AG04449 (cell line): ENCODE results near the gene ATP6V1C2.

Experiments used
- CTCF ChIA-PET: fragments of 350-600 bp; formaldehyde crosslinking; extraction: SDS; loops from one replicate; lab custom pipeline; 2021; ENCODE audit warnings: antibody characterized with exemption; lab: Yijun Ruan, JAX
- POLR2A ChIA-PET: fragments of 400-600, 350-600 bp; formaldehyde crosslinking; extraction: SDS; loops from one replicate; lab custom pipeline; 2020; ENCODE audit warnings: antibody characterized with exemption, inconsistent platforms; lab: Yijun Ruan, JAX
- DNase-seq: peaks from one replicate; pipeline ENCODE4 v3.0.0-alpha.2; 2010; ENCODE audit warnings: low read depth, low spot score
- H3K4me3 ChIP-seq: 2 replicates; pipeline ENCODE4 v1.5.1; 2011; ENCODE audit warnings: low read depth, mild to moderate bottlenecking, control low read depth, low read length
- CTCF ChIP-seq: IDR thresholded peaks from one replicate; pipeline ENCODE4 v1.5.1; 2011; ENCODE audit warnings: mild to moderate bottlenecking, moderate library complexity, low read length, control low read depth, inconsistent platforms; ENCODE audit not compliant: insufficient read depth; ENCODE audit errors: missing control alignments

ATP6V1C2 gene

GRCh38 chr2:10781746-10782145 lies 60.3 kb downstream of the ATP6V1C2 start:
- no peak overlapping the region for H3K4me3 ChIP-seq
- POLR2A ChIA-PET, result no interaction called here
- TF ChIP-seq CTCF, result no peak

GRCh38 chr2:10783421-10783820 lies 62.0 kb downstream of the ATP6V1C2 start:
- CTCF ChIA-PET, result interaction anchor here (0.5 to 1.2 kb wide), 2 partner anchors 10 to 25 kb away, joined by 3 read pairs; no protein-coding TSS in a partner anchor
- DNase-seq, result no peak
- no peak overlapping the region for H3K4me3 ChIP-seq
- POLR2A ChIA-PET, result no interaction called here
- no peak for TF ChIP-seq CTCF

More at GRCh38 chr2:10781746-10782145, 60.3 kb downstream of the ATP6V1C2 start:
- CTCF ChIA-PET, result interaction anchor here (1.3 kb wide), 1 partner anchor 10 kb away, joined by 5 read pairs; no protein-coding TSS in a partner anchor
- DNase-seq, result no peak

GRCh38 chr2:10784719-10785118 lies 63.3 kb downstream of the ATP6V1C2 start:
- H3K4me3 ChIP-seq, result no peak overlapping the region
- ChIA-PET POLR2A (no interaction called here), CTCF (interaction anchor here (0.7 to 1.3 kb wide), 3 partner anchors 14 to 48 kb away, joined by 3 to 5 read pairs (median 4); no protein-coding TSS in a partner anchor)
- no peak for DNase-seq
- no peak for TF ChIP-seq CTCF

GRCh38 chr2:10785260-10785659 lies 63.8 kb downstream of the ATP6V1C2 start:
- no peak for TF ChIP-seq CTCF
- CTCF ChIA-PET, result interaction anchor here (0.7 to 1.3 kb wide), 2 partner anchors 15 kb away, joined by 4 to 5 read pairs; no protein-coding TSS in a partner anchor
- DNase-seq, result no peak
- no peak overlapping the region for H3K4me3 ChIP-seq
- POLR2A ChIA-PET, result no interaction called here

GRCh38 chr2:10786240-10786982 lies 65.0 kb downstream of the ATP6V1C2 start:
- CTCF ChIA-PET, result no interaction called here
- no peak for TF ChIP-seq CTCF
- no peak overlapping the region for H3K4me3 ChIP-seq
- POLR2A ChIA-PET, result no interaction called here
- no peak for DNase-seq

GRCh38 chr2:10787176-10787968 lies 65.9 kb downstream of the ATP6V1C2 start:
- POLR2A ChIA-PET, result no interaction called here
- CTCF ChIA-PET, result no interaction called here
- H3K4me3 ChIP-seq, result no peak overlapping the region
- TF ChIP-seq CTCF, result no peak
- no peak for DNase-seq
